ENCODE results near the gene CCDC85B. TPM values are rescaled to one million over a fixed set of nuclear protein-coding genes. Genes with fewer than 3 reads are reported as not detected.

CCDC85B gene
- polyA plus RNA-seq, 1 donor from 2014 or later, result 28.5 TPM

GRCh38 chr11:65928667-65929066, 38.2 kb downstream of the CCDC85B start:
- Histone ChIP-seq H3K9ac (ENCODE audit: low read length) (no peak overlapping the region), H3F3A (ENCODE audit: insufficient read depth, low read length, poor library complexity, severe bottlenecking) (no peaks in the 10 kb centered on the region), H4K20me1 (ENCODE audit: insufficient read depth) (no peaks in the 10 kb centered on the region), H3K9me2 (ENCODE audit: insufficient read depth, low read length) (no peaks in the 10 kb centered on the region), H3K9me3 (ENCODE audit: low read length) (no peaks in the 10 kb centered on the region), H3K27ac (ENCODE audit: low read length) (no peak overlapping the region), H3K4me2 (ENCODE audit: low read length) (no peak overlapping the region), H3K4me3 (ENCODE audit: low read length) (no peak overlapping the region), H3K79me2 (replicated peaks; ENCODE audit: insufficient read depth, low read length) (no peaks in the 10 kb centered on the region), H3K36me3 (ENCODE audit: insufficient read depth, low read length) (no peaks in the 10 kb centered on the region), H2AFZ (ENCODE audit: low read depth, low read length) (no peak overlapping the region), H3K27me3 (ENCODE audit: insufficient read depth, low read depth, low read length) (no peaks in the 10 kb centered on the region)
- TF ChIP-seq TAF1 (IDR thresholded peaks at IDR 0.05; ENCODE audit: low read depth) (no peak), REST (IDR thresholded peaks at IDR 0.05; ENCODE audit: borderline replicate concordance) (no peak), SMC3 (conservative IDR thresholded peaks at IDR 0.05; ENCODE audit: poor library complexity) (no peak), EZH2 (IDR thresholded peaks at IDR 0.05; ENCODE audit: borderline replicate concordance, insufficient read depth, low read length, poor library complexity, severe bottlenecking) (no peak), CTCF (IDR thresholded peaks at IDR 0.05; ENCODE audit: poor library complexity, severe bottlenecking) (no peak), POLR2AphosphoS5 (IDR thresholded peaks at IDR 0.05) (no peak), RAD21 (conservative IDR thresholded peaks at IDR 0.05) (no peak), EP300 (conservative IDR thresholded peaks at IDR 0.05; ENCODE audit: poor library complexity, severe bottlenecking) (no peak), MXI1 (conservative IDR thresholded peaks at IDR 0.05; ENCODE audit: poor library complexity, severe bottlenecking) (no peak)

GRCh38 chr11:65931773-65932557, 41.5 kb downstream of the CCDC85B start:
- Histone ChIP-seq H3K9me2 (ENCODE audit: insufficient read depth, low read length) (no peaks in the 10 kb centered on the region), H3K36me3 (ENCODE audit: insufficient read depth, low read length) (no peaks in the 10 kb centered on the region), H4K20me1 (ENCODE audit: insufficient read depth) (no peaks in the 10 kb centered on the region), H3K27ac (ENCODE audit: low read length) (no peak overlapping the region), H3K4me3 (ENCODE audit: low read length) (no peak overlapping the region), H3F3A (ENCODE audit: insufficient read depth, low read length, poor library complexity, severe bottlenecking) (no peaks in the 10 kb centered on the region), H3K9ac (ENCODE audit: low read length) (no peak overlapping the region), H3K27me3 (ENCODE audit: insufficient read depth, low read depth, low read length) (no peaks in the 10 kb centered on the region), H3K4me2 (ENCODE audit: low read length) (no peak overlapping the region), H2AFZ (ENCODE audit: low read depth, low read length) (no peak overlapping the region), H3K79me2 (replicated peaks; ENCODE audit: insufficient read depth, low read length) (no peaks in the 10 kb centered on the region), H3K9me3 (ENCODE audit: low read length) (no peaks in the 10 kb centered on the region)
- no peak for TF ChIP-seq RAD21 (conservative IDR thresholded peaks at IDR 0.05)
- TF ChIP-seq MXI1 (conservative IDR thresholded peaks at IDR 0.05; ENCODE audit: poor library complexity, severe bottlenecking), result no peak
- no peak for TF ChIP-seq TAF1 (IDR thresholded peaks at IDR 0.05; ENCODE audit: low read depth)
- no peak for TF ChIP-seq EZH2 (IDR thresholded peaks at IDR 0.05; ENCODE audit: borderline replicate concordance, insufficient read depth, low read length, poor library complexity, severe bottlenecking)
- no peak for TF ChIP-seq POLR2AphosphoS5 (IDR thresholded peaks at IDR 0.05)
- no peak for TF ChIP-seq REST (IDR thresholded peaks at IDR 0.05; ENCODE audit: borderline replicate concordance)
- no peak for TF ChIP-seq EP300 (conservative IDR thresholded peaks at IDR 0.05; ENCODE audit: poor library complexity, severe bottlenecking)
- no peak for TF ChIP-seq CTCF (IDR thresholded peaks at IDR 0.05; ENCODE audit: poor library complexity, severe bottlenecking)
- no peak for TF ChIP-seq SMC3 (conservative IDR thresholded peaks at IDR 0.05; ENCODE audit: poor library complexity)

Measured in neural cell (in vitro differentiated cells).